ENCODE data around the gene SGSM2. TPM values are rescaled to one million over a fixed set of nuclear protein-coding genes. Genes with fewer than 3 reads are reported as not detected.

SGSM2 gene
- total and polyA plus RNA-seq, 2 experiments from 2014 or later = 13.7 to 52.4 TPM

- H3K79me2 ChIP-seq (replicated peaks; ENCODE audit: insufficient read depth) = no peaks in the 10 kb centered on the region
- H3K9me2 ChIP-seq (ENCODE audit: insufficient read depth) = no peaks in the 10 kb centered on the region
- H3K4me3 ChIP-seq = no peak overlapping the region
- H3K27me3 Mint-ChIP-seq (ENCODE audit: insufficient read depth, low read depth, poor library complexity) = peaks cover 9% of the 10 kb centered on the region
- ATAC-seq = no peak
- H3K27me3 ChIP-seq (ENCODE audit: insufficient read depth) = no peaks in the 10 kb centered on the region
- 0 out of 2 replicates have a peak, but pooled peaks cover 6% of the 10 kb centered on the region for H3F3A ChIP-seq (replicated peaks; ENCODE audit: low read depth)
- H3K4me1 Mint-ChIP-seq = peaks cover 7% of the 10 kb centered on the region; the same call in 2 of the 3 replicates
- no peak overlapping the region for H3K4me3 Mint-ChIP-seq
- no peak for DNase-seq (ENCODE audit: low spot score)
- no peak overlapping the region for H3K4me2 ChIP-seq
- H3K36me3 ChIP-seq (ENCODE audit: insufficient read depth) = no peaks in the 10 kb centered on the region
- H3K27ac Mint-ChIP-seq = no peak overlapping the region
- H2AFZ ChIP-seq = no peak overlapping the region
- H4K20me1 ChIP-seq (replicated peaks; ENCODE audit: insufficient read depth) = no peaks in the 10 kb centered on the region; the same call in 1 of the 2 replicates
- peaks cover 7% of the 10 kb centered on the region for H3K36me3 Mint-ChIP-seq (ENCODE audit: low read depth)
- 0 out of 3 replicates have a peak, but pooled peaks cover 2% of the 10 kb centered on the region for H3K9me3 Mint-ChIP-seq
- H3K27ac ChIP-seq (ENCODE audit: low read depth) = no peak overlapping the region
- TF ChIP-seq ZNF462 (CRISPR knock-in tag; IDR thresholded peaks at IDR 0.05) (no peak), EZH2phosphoT487 (IDR thresholded peaks at IDR 0.05; ENCODE audit: unreplicated experiment) (no peak), STAT1 (IDR thresholded peaks at IDR 0.05; ENCODE audit: unreplicated experiment) (no peak), REST (IDR thresholded peaks at IDR 0.05; ENCODE audit: unreplicated experiment) (no peak), CTCF (conservative IDR thresholded peaks at IDR 0.05; ENCODE audit: low read depth in 2 of 2) (no peak), ZNF331 (CRISPR knock-in tag; IDR thresholded peaks at IDR 0.05; ENCODE audit: low read depth) (no peak), ETS1 (IDR thresholded peaks at IDR 0.05) (no peak), CREB1 (CRISPR knock-in tag; IDR thresholded peaks at IDR 0.05; ENCODE audit: low read depth) (no peak), JUNB (IDR thresholded peaks at IDR 0.05; ENCODE audit: unreplicated experiment) (no peak), POLR2AphosphoS5 (IDR thresholded peaks at IDR 0.05; ENCODE audit: low read depth) (no peak), EZH2 (IDR thresholded peaks at IDR 0.05; ENCODE audit: low read depth, unreplicated experiment) (no peak), NANOG (IDR thresholded peaks at IDR 0.05; ENCODE audit: borderline replicate concordance) (no peak), ZNF114 (CRISPR knock-in tag; IDR thresholded peaks at IDR 0.05) (no peak)
- peaks cover 6% of the 10 kb centered on the region for H3K4me1 ChIP-seq (ENCODE audit: insufficient read depth)
These were observed 69.1 kb downstream of the SGSM2 start for GRCh38 chr17:2406271-2406902.
